Measurements from ENCODE around the gene KRTAP10-10.

Gene KRTAP10-10

GRCh38 chr21:44648557-44649311 is 11.6 kb downstream of the KRTAP10-10 start:
- Histone ChIP-seq H3K4me3 (replicated peaks; ENCODE audit: insufficient read depth, low read length) (no peak overlapping the region), H3K27ac (replicated peaks) (no peak overlapping the region), H3K27me3 (ENCODE audit: insufficient read depth, poor library complexity, severe bottlenecking) (no peaks in the 10 kb centered on the region)
- no peak for DNase-seq (ENCODE audit: low read depth in 1 of 2, low spot score in 1 of 2)
- TF ChIP-seq POLR2AphosphoS5 (IDR thresholded peaks at IDR 0.05; ENCODE audit: low read depth) (no peak), GABPA (IDR thresholded peaks at IDR 0.05; ENCODE audit: low read depth) (no peak), SPI1 (IDR thresholded peaks at IDR 0.05; ENCODE audit: borderline replicate concordance, low read depth) (no peak), REST (IDR thresholded peaks at IDR 0.05; ENCODE audit: insufficient replicate concordance, low read depth) (no peak)
- TF ChIP-seq, protein P1, sequence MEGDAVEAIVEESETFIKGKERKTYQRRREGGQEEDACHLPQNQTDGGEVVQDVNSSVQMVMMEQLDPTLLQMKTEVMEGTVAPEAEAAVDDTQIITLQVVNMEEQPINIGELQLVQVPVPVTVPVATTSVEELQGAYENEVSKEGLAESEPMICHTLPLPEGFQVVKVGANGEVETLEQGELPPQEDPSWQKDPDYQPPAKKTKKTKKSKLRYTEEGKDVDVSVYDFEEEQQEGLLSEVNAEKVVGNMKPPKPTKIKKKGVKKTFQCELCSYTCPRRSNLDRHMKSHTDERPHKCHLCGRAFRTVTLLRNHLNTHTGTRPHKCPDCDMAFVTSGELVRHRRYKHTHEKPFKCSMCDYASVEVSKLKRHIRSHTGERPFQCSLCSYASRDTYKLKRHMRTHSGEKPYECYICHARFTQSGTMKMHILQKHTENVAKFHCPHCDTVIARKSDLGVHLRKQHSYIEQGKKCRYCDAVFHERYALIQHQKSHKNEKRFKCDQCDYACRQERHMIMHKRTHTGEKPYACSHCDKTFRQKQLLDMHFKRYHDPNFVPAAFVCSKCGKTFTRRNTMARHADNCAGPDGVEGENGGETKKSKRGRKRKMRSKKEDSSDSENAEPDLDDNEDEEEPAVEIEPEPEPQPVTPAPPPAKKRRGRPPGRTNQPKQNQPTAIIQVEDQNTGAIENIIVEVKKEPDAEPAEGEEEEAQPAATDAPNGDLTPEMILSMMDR (IDR thresholded peaks at IDR 0.05; ENCODE audit: insufficient read depth, low read length), result no peak

DNA sequence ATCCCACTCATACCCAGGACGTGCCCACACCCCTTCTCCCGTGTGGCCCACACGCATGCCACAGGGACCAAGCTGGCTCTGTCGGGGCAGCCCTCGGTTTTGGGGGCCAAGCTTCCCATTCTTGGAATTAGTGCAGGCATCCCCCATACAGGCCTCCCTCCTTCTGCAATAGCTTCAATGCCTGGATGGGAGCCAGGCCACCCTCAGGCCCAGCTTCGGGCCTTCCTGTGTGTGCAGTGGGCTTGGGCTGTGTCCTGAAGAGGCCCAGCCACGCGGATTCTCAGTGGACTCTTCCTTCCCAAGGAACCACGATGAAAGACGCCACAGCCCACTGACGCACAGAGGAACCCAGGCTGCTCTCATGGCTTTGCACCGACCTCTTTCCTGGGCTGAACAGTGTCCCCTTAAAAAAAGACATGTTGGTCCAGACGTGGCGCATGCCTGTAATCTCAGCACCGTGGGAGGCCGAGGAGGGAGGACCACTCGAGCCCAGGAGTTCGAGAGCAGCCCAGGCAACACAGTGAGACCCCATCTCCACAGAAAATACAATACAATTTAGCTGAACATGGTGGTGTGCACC is 12.5 kb downstream of the KRTAP10-10 start:
- Histone ChIP-seq H3K27me3 (ENCODE audit: insufficient read depth, poor library complexity, severe bottlenecking) (no peaks in the 10 kb centered on the region), H3K4me3 (replicated peaks; ENCODE audit: insufficient read depth, low read length) (no peak overlapping the region), H3K27ac (replicated peaks) (no peak overlapping the region)
- TF ChIP-seq SPI1 (IDR thresholded peaks at IDR 0.05; ENCODE audit: borderline replicate concordance, low read depth) (no peak), REST (IDR thresholded peaks at IDR 0.05; ENCODE audit: insufficient replicate concordance, low read depth) (no peak), POLR2AphosphoS5 (IDR thresholded peaks at IDR 0.05; ENCODE audit: low read depth) (no peak), GABPA (IDR thresholded peaks at IDR 0.05; ENCODE audit: low read depth) (no peak)
- TF ChIP-seq, protein P1 (IDR thresholded peaks at IDR 0.05; ENCODE audit: insufficient read depth, low read length), result no peak
- DNase-seq (ENCODE audit: low read depth in 1 of 2, low spot score in 1 of 2), result no peak

DNA sequence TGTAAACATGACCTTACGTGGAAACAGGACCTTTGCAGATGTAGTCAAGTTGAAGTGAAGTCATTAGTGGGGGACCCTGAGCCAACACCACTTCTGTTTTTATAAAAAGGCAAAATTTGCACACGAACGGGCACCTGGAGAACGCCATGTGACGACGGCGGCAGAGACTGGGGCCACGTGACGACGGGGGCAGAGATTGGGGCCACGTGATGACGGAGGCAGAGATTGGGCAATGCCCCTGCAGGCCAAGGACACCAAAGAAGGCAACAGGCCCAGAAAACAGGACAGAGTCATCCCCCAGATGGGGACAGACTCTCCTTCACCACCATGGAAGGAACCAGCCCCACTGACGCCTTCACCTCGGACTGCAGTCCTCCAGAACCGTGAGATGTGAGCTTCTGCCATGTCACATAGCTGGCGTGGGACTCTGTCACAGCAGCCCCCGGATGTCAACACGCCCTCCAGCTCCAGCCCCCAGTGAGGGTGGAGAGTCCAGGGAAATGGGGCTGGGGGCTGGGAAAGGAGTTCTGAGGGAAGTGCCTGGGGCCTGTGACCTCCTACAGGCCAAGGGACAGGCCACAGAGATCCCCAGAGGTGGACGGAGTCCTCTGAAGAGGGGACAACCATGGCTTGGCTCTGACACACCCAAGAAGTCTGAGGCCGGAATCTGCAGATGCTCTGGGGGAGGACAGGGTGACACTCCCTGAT is 13.3 kb downstream of the KRTAP10-10 start:
- DNase-seq (ENCODE audit: low read depth in 1 of 2, low spot score in 1 of 2), result no peak

More for the DNA sequence above, 13.3 kb downstream of the KRTAP10-10 start:
- TF ChIP-seq, protein P1 (IDR thresholded peaks at IDR 0.05; ENCODE audit: insufficient read depth, low read length), result no peak
- TF ChIP-seq GABPA (IDR thresholded peaks at IDR 0.05; ENCODE audit: low read depth) (no peak), POLR2AphosphoS5 (IDR thresholded peaks at IDR 0.05; ENCODE audit: low read depth) (no peak), REST (IDR thresholded peaks at IDR 0.05; ENCODE audit: insufficient replicate concordance, low read depth) (no peak), SPI1 (IDR thresholded peaks at IDR 0.05; ENCODE audit: borderline replicate concordance, low read depth) (no peak)
- no peak overlapping the region for H3K4me3 ChIP-seq (replicated peaks; ENCODE audit: insufficient read depth, low read length)
- no peaks in the 10 kb centered on the region for H3K27me3 ChIP-seq (ENCODE audit: insufficient read depth, poor library complexity, severe bottlenecking)
- H3K27ac ChIP-seq (replicated peaks), result no peak overlapping the region
